CD4-positive, alpha-beta memory T cell (primary cell): ENCODE data around the gene RASEF. TPM values are rescaled to one million over a fixed set of nuclear protein-coding genes. Genes with fewer than 3 reads are reported as not detected.

ENCODE experiments used
- CTCF ChIA-PET: fragments of 350-600 bp; sonication (Branson Sonifier 250); formaldehyde crosslinking; loops from one replicate; lab custom pipeline; 2021; ENCODE audit warnings: inconsistent platforms; ENCODE audit not compliant: partially characterized antibody; lab: Charles Lee
- POLR2A ChIA-PET: fragments of 350-600 bp; sonication (Branson Sonifier 250); formaldehyde crosslinking; loops from one replicate; lab custom pipeline; 2021; ENCODE audit not compliant: partially characterized antibody; lab: Charles Lee
- DNase-seq, 5 donors: peaks; one replicate each; pipeline versions ENCODE4 v3.0.0 to v3.0.0-alpha.2; 2020 to 2022; ENCODE audit warnings: mixed read lengths in 1 of 5
- H3K27ac ChIP-seq: one replicate; pipeline ENCODE4 v1.7.0; 2013; ENCODE audit warnings: low read depth, low read length
- H3K27me3 ChIP-seq: 2 replicates; pipeline ENCODE4 v1.7.0; 2013; ENCODE audit warnings: mild to moderate bottlenecking, low read length, moderate library complexity; ENCODE audit not compliant: insufficient read depth
- H3K36me3 ChIP-seq: 2 replicates; pipeline ENCODE4 v1.7.0; 2013; ENCODE audit warnings: mild to moderate bottlenecking, low read length, moderate library complexity; ENCODE audit not compliant: insufficient read depth
- H3K4me1 ChIP-seq: 2 replicates; pipeline ENCODE4 v1.7.0; 2013; ENCODE audit warnings: mild to moderate bottlenecking, low read length, moderate library complexity; ENCODE audit not compliant: insufficient read depth
- H3K4me3 ChIP-seq, 2 donors: one replicate each; pipeline ENCODE4 v1.7.0; 2013; ENCODE audit warnings: low read length in 2 of 2, mild to moderate bottlenecking in 1 of 2
- H3K9me3 ChIP-seq, 2 donors: one replicate each; pipeline ENCODE4 v1.7.0; 2013; ENCODE audit warnings: low read length in 2 of 2, control low read depth in 1 of 2; ENCODE audit not compliant: control insufficient read depth in 1 of 2
- H3K27ac Mint-ChIP-seq, 7 donors: one replicate each; pipeline ENCODE4 v1.8.0; 2020 to 2021; ENCODE audit warnings: mixed read lengths in 7 of 7, mild to moderate bottlenecking in 6 of 7, inconsistent platforms in 3 of 7, moderate library complexity in 3 of 7
- H3K27me3 Mint-ChIP-seq, 2 donors: one replicate each; pipeline ENCODE4 v1.8.0; 2020 to 2021; ENCODE audit warnings: mixed read lengths in 2 of 2
- H3K36me3 Mint-ChIP-seq, 2 donors: one replicate each; pipeline ENCODE4 v1.8.0; 2020 to 2021; ENCODE audit warnings: mixed read lengths in 2 of 2, inconsistent platforms in 1 of 2, mild to moderate bottlenecking in 1 of 2
- H3K4me1 Mint-ChIP-seq, 4 donors: one replicate each; pipeline ENCODE4 v1.8.0; 2020 to 2021; ENCODE audit warnings: mixed read lengths in 4 of 4, mild to moderate bottlenecking in 1 of 4
- H3K4me3 Mint-ChIP-seq, 8 donors: one replicate each; pipeline ENCODE4 v1.8.0; 2020 to 2021; ENCODE audit warnings: mixed read lengths in 8 of 8, mild to moderate bottlenecking in 7 of 8, moderate library complexity in 6 of 8, inconsistent platforms in 3 of 8
- H3K9me3 Mint-ChIP-seq, 8 donors: one replicate each; pipeline ENCODE4 v1.8.0; 2020 to 2021; ENCODE audit warnings: mixed read lengths in 8 of 8, mild to moderate bottlenecking in 5 of 8, inconsistent platforms in 3 of 8, moderate library complexity in 1 of 8
- intact Hi-C: fragments of 100-400 bp; cut with micrococcal nuclease; formaldehyde crosslinking; loops from one replicate; pipeline ENCODE4 v1.15.1; 2023
- polyA plus RNA-seq, 2 donors: library from polyadenylated mRNA; unstranded; fragments of 300-500 nt; fragmentation: Illumina TruSeq; gene quantifications; one replicate each; pipeline ENCODE4 v1.2.3, GENCODE V29; 2021
- total RNA-seq, 2 experiments: library from RNA; stranded (reverse); gene quantifications; one replicate each; pipeline ENCODE4 v1.2.3, GENCODE V29; 2021

The RASEF gene
- total and polyA plus RNA-seq, 4 experiments from 2014 or later: not detected

GRCh38 chr9:83005963-83006362 is 57.0 kb downstream of the RASEF start:
- H3K27ac ChIP-seq: no peak overlapping the region
- H3K4me3 ChIP-seq: no peak overlapping the region
- no peaks in the 10 kb centered on the region for H3K27me3 ChIP-seq
- ChIA-PET POLR2A (no interaction called here), CTCF (no interaction called here)
- H3K9me3 Mint-ChIP-seq: peaks cover 0 to 7% (median 1%) of the 10 kb centered on the region in 8 donors
- H3K9me3 ChIP-seq: no peaks in the 10 kb centered on the region
- no peak for DNase-seq
- H3K36me3 ChIP-seq: no peaks in the 10 kb centered on the region
- no peak overlapping the region for H3K27ac Mint-ChIP-seq
- H3K4me1 ChIP-seq: no peaks in the 10 kb centered on the region
- no peaks in the 10 kb centered on the region for H3K4me1 Mint-ChIP-seq
- peaks cover 2 to 3% of the 10 kb centered on the region in 2 donors for H3K27me3 Mint-ChIP-seq
- H3K4me3 Mint-ChIP-seq: no peak overlapping the region
- intact Hi-C loops: no loop called here
- H3K36me3 Mint-ChIP-seq: no peaks in the 10 kb centered on the region

- ChIA-PET CTCF (no interaction called here), POLR2A (no interaction called here)
- DNase-seq: no peak
- H3K4me3 ChIP-seq: no peak overlapping the region
- no peaks in the 10 kb centered on the region for H3K36me3 Mint-ChIP-seq
- intact Hi-C loops: no loop called here
- H3K9me3 Mint-ChIP-seq: peaks cover 0 to 7% (median 1%) of the 10 kb centered on the region in 8 donors
- H3K27ac ChIP-seq: no peak overlapping the region
- no peaks in the 10 kb centered on the region for H3K36me3 ChIP-seq
- no peaks in the 10 kb centered on the region for H3K4me1 Mint-ChIP-seq
- H3K27me3 ChIP-seq: no peaks in the 10 kb centered on the region
- no peaks in the 10 kb centered on the region for H3K4me1 ChIP-seq
- H3K27me3 Mint-ChIP-seq: peaks cover 2 to 3% of the 10 kb centered on the region in 2 donors
- no peaks in the 10 kb centered on the region for H3K9me3 ChIP-seq
- no peak overlapping the region for H3K4me3 Mint-ChIP-seq
- H3K27ac Mint-ChIP-seq: no peak overlapping the region
Observed at GRCh38 chr9:83005361-83005760, 57.6 kb downstream of the RASEF start.

- Histone ChIP-seq H3K27me3 (no peaks in the 10 kb centered on the region), H3K4me3 (no peak overlapping the region), H3K9me3 (no peaks in the 10 kb centered on the region), H3K27ac (no peak overlapping the region), H3K4me1 (no peaks in the 10 kb centered on the region), H3K36me3 (no peaks in the 10 kb centered on the region)
- Mint-ChIP-seq H3K27ac (no peak overlapping the region), H3K4me3 (no peak overlapping the region), H3K36me3 (no peaks in the 10 kb centered on the region), H3K4me1 (no peaks in the 10 kb centered on the region), H3K27me3 (no peaks in the 10 kb centered on the region), H3K9me3 (peaks cover 0 to under 1% (median 0%) of the 10 kb centered on the region in 8 donors)
- no peak for DNase-seq
- POLR2A ChIA-PET: no interaction called here
- intact Hi-C loops: no loop called here
- CTCF ChIA-PET: no interaction called here
Observed at GRCh38 chr9:83002329-83002728, 60.6 kb downstream of the RASEF start.

- Mint-ChIP-seq H3K4me1 (no peaks in the 10 kb centered on the region), H3K27me3 (no peaks in the 10 kb centered on the region), H3K9me3 (no peaks in the 10 kb centered on the region), H3K36me3 (no peaks in the 10 kb centered on the region), H3K27ac (no peak overlapping the region), H3K4me3 (no peak overlapping the region)
- Histone ChIP-seq H3K36me3 (no peaks in the 10 kb centered on the region), H3K4me1 (no peaks in the 10 kb centered on the region), H3K27me3 (no peaks in the 10 kb centered on the region), H3K9me3 (no peaks in the 10 kb centered on the region), H3K27ac (no peak overlapping the region), H3K4me3 (no peak overlapping the region)
- DNase-seq: no peak
- POLR2A ChIA-PET: no interaction called here
- intact Hi-C loops: no loop called here
- CTCF ChIA-PET: no interaction called here
Observed at GRCh38 chr9:83000765-83001164, 62.2 kb downstream of the RASEF start.

- no peak overlapping the region for H3K4me3 Mint-ChIP-seq
- Histone ChIP-seq H3K27ac (no peak overlapping the region), H3K4me3 (no peak overlapping the region), H3K4me1 (no peaks in the 10 kb centered on the region), H3K9me3 (no peaks in the 10 kb centered on the region), H3K27me3 (no peaks in the 10 kb centered on the region), H3K36me3 (no peaks in the 10 kb centered on the region)
- no peaks in the 10 kb centered on the region for H3K36me3 Mint-ChIP-seq
- ChIA-PET CTCF (no interaction called here), POLR2A (no interaction called here)
- no peak overlapping the region for H3K27ac Mint-ChIP-seq
- no peaks in the 10 kb centered on the region for H3K27me3 Mint-ChIP-seq
- H3K4me1 Mint-ChIP-seq: no peaks in the 10 kb centered on the region
- intact Hi-C loops: no loop called here
- no peak for DNase-seq
- peaks cover 0 to under 1% (median 0%) of the 10 kb centered on the region in 8 donors for H3K9me3 Mint-ChIP-seq
Observed at GRCh38 chr9:82998409-82998808, 64.5 kb downstream of the RASEF start.

- CTCF ChIA-PET: no interaction called here
- no peak overlapping the region for H3K27ac Mint-ChIP-seq
- POLR2A ChIA-PET: no interaction called here
Observed at GRCh38 chr9:82997476-82998140, 65.3 kb downstream of the RASEF start.

GRCh38 chr9:82996941-82997340 is 66.0 kb downstream of the RASEF start:
- CTCF ChIA-PET: no interaction called here
- DNase-seq: no peak

More at GRCh38 chr9:82997476-82998140, 65.3 kb downstream of the RASEF start:
- Mint-ChIP-seq H3K36me3 (no peaks in the 10 kb centered on the region), H3K4me3 (no peak overlapping the region), H3K27me3 (no peaks in the 10 kb centered on the region), H3K9me3 (peaks cover 0 to 4% (median 0%) of the 10 kb centered on the region in 8 donors), H3K4me1 (no peaks in the 10 kb centered on the region)
- no peaks in the 10 kb centered on the region for H3K36me3 ChIP-seq
- H3K9me3 ChIP-seq: no peaks in the 10 kb centered on the region
- H3K4me1 ChIP-seq: no peaks in the 10 kb centered on the region
- no peak for DNase-seq
- no peak overlapping the region for H3K27ac ChIP-seq
- no peak overlapping the region for H3K4me3 ChIP-seq
- intact Hi-C loops: no loop called here
- no peaks in the 10 kb centered on the region for H3K27me3 ChIP-seq

More at GRCh38 chr9:82996941-82997340, 66.0 kb downstream of the RASEF start:
- Histone ChIP-seq H3K4me1 (no peaks in the 10 kb centered on the region), H3K27ac (no peak overlapping the region), H3K27me3 (no peaks in the 10 kb centered on the region), H3K36me3 (no peaks in the 10 kb centered on the region), H3K4me3 (no peak overlapping the region), H3K9me3 (no peaks in the 10 kb centered on the region)
- POLR2A ChIA-PET: no interaction called here
- no peaks in the 10 kb centered on the region for H3K4me1 Mint-ChIP-seq
- H3K27ac Mint-ChIP-seq: no peak overlapping the region
- intact Hi-C loops: no loop called here
- no peaks in the 10 kb centered on the region for H3K27me3 Mint-ChIP-seq
- no peak overlapping the region for H3K4me3 Mint-ChIP-seq
- no peaks in the 10 kb centered on the region for H3K36me3 Mint-ChIP-seq
- H3K9me3 Mint-ChIP-seq: peaks cover 0 to 4% (median 0%) of the 10 kb centered on the region in 8 donors
